Activated T-helper 2 cell treated with anti-CD3 and anti-CD28 coated beads, Interferon-gamma antibody, Interleukin-2, Interleukin-4, amounts not matched to agents 10 μg/mL and 5 μg/mL and 100 μg/mL, durations not matched to agents 14 hours and 24 hours and 36 hours (primary cell): ENCODE results near the gene TMEM38B. TPM values are rescaled to one million over a fixed set of nuclear protein-coding genes. Genes with fewer than 3 reads are reported as not detected.
"Not testable (repeated sequence)": the region's sequence is repeated elsewhere in the genome, so short reads cannot be mapped to it uniquely, and the experiment has no call there.

Experiments
- DNase-seq: peaks from one replicate; pipeline ENCODE4 v3.0.0; 2021; ENCODE audit warnings: low spot score
- H3K27ac Mint-ChIP-seq: one replicate; pipeline ENCODE4 v1.8.0; 2021; ENCODE audit warnings: mixed read lengths
- H3K27me3 Mint-ChIP-seq: one replicate; pipeline ENCODE4 v1.8.0; 2021; ENCODE audit warnings: low read depth, mixed read lengths
- H3K36me3 Mint-ChIP-seq: one replicate; pipeline ENCODE4 v1.8.0; 2021; ENCODE audit warnings: low read depth, mixed read lengths
- H3K4me1 Mint-ChIP-seq: one replicate; pipeline ENCODE4 v1.8.0; 2021; ENCODE audit warnings: low read depth, mixed read lengths
- H3K4me3 Mint-ChIP-seq: one replicate; pipeline ENCODE4 v1.8.0; 2021; ENCODE audit warnings: low read depth, mild to moderate bottlenecking, moderate library complexity, mixed read lengths
- H3K9me3 Mint-ChIP-seq: one replicate; pipeline ENCODE4 v1.8.0; 2021; ENCODE audit warnings: mixed read lengths
- intact Hi-C: fragments of 100-400 bp; cut with micrococcal nuclease; formaldehyde crosslinking; loops from one replicate; pipeline ENCODE4 v1.15.1; 2023
- total RNA-seq: library from RNA; stranded (reverse); gene quantifications from 2 replicates; pipeline ENCODE4 v1.2.3, GENCODE V29; 2022

The TMEM38B gene
- total RNA-seq, 1 donor from 2014 or later: 13.1 TPM

GRCh38 chr9:105711867-105712266 lies 17.5 kb downstream of the TMEM38B start:
- DNase-seq: no peak

GRCh38 chr9:105712297-105712696 lies 18.0 kb downstream of the TMEM38B start:
- no peaks in the 10 kb centered on the region for H3K9me3 Mint-ChIP-seq
- H3K4me1 Mint-ChIP-seq: peaks cover 8% of the 10 kb centered on the region
- intact Hi-C loops: no loop called here
- H3K27me3 Mint-ChIP-seq: no peaks in the 10 kb centered on the region
- no peak overlapping the region for H3K27ac Mint-ChIP-seq
- no peaks in the 10 kb centered on the region for H3K36me3 Mint-ChIP-seq
- H3K4me3 Mint-ChIP-seq: no peak overlapping the region
- DNase-seq: no peak

More at GRCh38 chr9:105711867-105712266, 17.5 kb downstream of the TMEM38B start:
- H3K9me3 Mint-ChIP-seq: no peaks in the 10 kb centered on the region
- H3K27me3 Mint-ChIP-seq: no peaks in the 10 kb centered on the region
- H3K4me3 Mint-ChIP-seq: no peak overlapping the region
- peaks cover 8% of the 10 kb centered on the region for H3K4me1 Mint-ChIP-seq
- no peak overlapping the region for H3K27ac Mint-ChIP-seq
- intact Hi-C loops: no loop called here
- H3K36me3 Mint-ChIP-seq: no peaks in the 10 kb centered on the region

- Mint-ChIP-seq H3K36me3 (no peaks in the 10 kb centered on the region), H3K4me1 (peaks cover 8% of the 10 kb centered on the region), H3K27ac (no peak overlapping the region), H3K27me3 (no peaks in the 10 kb centered on the region), H3K9me3 (no peaks in the 10 kb centered on the region), H3K4me3 (no peak overlapping the region)
- intact Hi-C loops: no loop called here
- DNase-seq: no peak
Measured at GRCh38 chr9:105712773-105713172, 18.4 kb downstream of the TMEM38B start.

GRCh38 chr9:105713260-105714019 lies 19.1 kb downstream of the TMEM38B start:
- intact Hi-C loops: no loop called here
- no peak overlapping the region for H3K4me3 Mint-ChIP-seq
- no peaks in the 10 kb centered on the region for H3K36me3 Mint-ChIP-seq
- DNase-seq: no peak
- peaks cover 3% of the 10 kb centered on the region for H3K4me1 Mint-ChIP-seq
- no peaks in the 10 kb centered on the region for H3K27me3 Mint-ChIP-seq
- no peak overlapping the region for H3K27ac Mint-ChIP-seq
- H3K9me3 Mint-ChIP-seq: no peaks in the 10 kb centered on the region

GRCh38 chr9:105714020-105714331 lies 19.6 kb downstream of the TMEM38B start:
- Mint-ChIP-seq H3K9me3 (no peaks in the 10 kb centered on the region), H3K36me3 (no peaks in the 10 kb centered on the region), H3K4me3 (no peak overlapping the region), H3K27me3 (no peaks in the 10 kb centered on the region), H3K4me1 (no peaks in the 10 kb centered on the region), H3K27ac (no peak overlapping the region)
- intact Hi-C loops: no loop called here
- no peak for DNase-seq

GRCh38 chr9:105716146-105716545 lies 21.8 kb downstream of the TMEM38B start:
- no peaks in the 10 kb centered on the region for H3K9me3 Mint-ChIP-seq
- intact Hi-C loops: loop anchor here (5.0 kb wide), 1 partner anchor 289 kb away; no protein-coding TSS in a partner anchor
- no peak overlapping the region for H3K4me3 Mint-ChIP-seq
- H3K27ac Mint-ChIP-seq: no peak overlapping the region
- H3K36me3 Mint-ChIP-seq: no peaks in the 10 kb centered on the region
- H3K4me1 Mint-ChIP-seq: no peaks in the 10 kb centered on the region
- no peaks in the 10 kb centered on the region for H3K27me3 Mint-ChIP-seq
- no peak for DNase-seq

- Mint-ChIP-seq H3K4me3 (no peak overlapping the region), H3K36me3 (no peaks in the 10 kb centered on the region), H3K27ac (no peak overlapping the region), H3K4me1 (no peaks in the 10 kb centered on the region), H3K9me3 (no peaks in the 10 kb centered on the region), H3K27me3 (no peaks in the 10 kb centered on the region)
- intact Hi-C loops: no loop called here
- DNase-seq: no peak
Measured at GRCh38 chr9:105722099-105722498, 27.8 kb downstream of the TMEM38B start.

- Mint-ChIP-seq H3K4me3 (no peak overlapping the region), H3K27ac (no peak overlapping the region), H3K36me3 (no peaks in the 10 kb centered on the region), H3K4me1 (no peaks in the 10 kb centered on the region), H3K9me3 (no peaks in the 10 kb centered on the region), H3K27me3 (no peaks in the 10 kb centered on the region)
- intact Hi-C loops: no loop called here
- no peak for DNase-seq
Measured at GRCh38 chr9:105725370-105725769, 31.0 kb downstream of the TMEM38B start.

- intact Hi-C loops, H3K36me3 Mint-ChIP-seq, H3K27me3 Mint-ChIP-seq, H3K27ac Mint-ChIP-seq, H3K4me1 Mint-ChIP-seq, H3K4me3 Mint-ChIP-seq, DNase-seq: not testable (repeated sequence)
- peaks cover 13% of the 10 kb centered on the region for H3K9me3 Mint-ChIP-seq
Measured at GRCh38 chr9:105728230-105728629, 33.9 kb downstream of the TMEM38B start.

GRCh38 chr9:105731420-105731819 lies 37.1 kb downstream of the TMEM38B start:
- H3K27me3 Mint-ChIP-seq, H3K27ac Mint-ChIP-seq, H3K4me3 Mint-ChIP-seq, intact Hi-C loops, H3K4me1 Mint-ChIP-seq, DNase-seq: not testable (repeated sequence)
- H3K36me3 Mint-ChIP-seq: peaks cover 24% of the 10 kb centered on the region
- H3K9me3 Mint-ChIP-seq: peaks cover 43% of the 10 kb centered on the region

- intact Hi-C loops: no loop called here
- no peaks in the 10 kb centered on the region for H3K27me3 Mint-ChIP-seq
- no peaks in the 10 kb centered on the region for H3K4me1 Mint-ChIP-seq
- H3K27ac Mint-ChIP-seq: no peak overlapping the region
- peaks cover 27% of the 10 kb centered on the region for H3K36me3 Mint-ChIP-seq
- H3K9me3 Mint-ChIP-seq: peaks cover 46% of the 10 kb centered on the region
- DNase-seq: no peak
- H3K4me3 Mint-ChIP-seq: no peak overlapping the region
Measured at GRCh38 chr9:105735366-105735765, 41.0 kb downstream of the TMEM38B start.

GRCh38 chr9:105737205-105737604 lies 42.9 kb downstream of the TMEM38B start:
- peaks cover 42% of the 10 kb centered on the region for H3K9me3 Mint-ChIP-seq
- peaks cover 27% of the 10 kb centered on the region for H3K36me3 Mint-ChIP-seq
- H3K27me3 Mint-ChIP-seq: no peaks in the 10 kb centered on the region
- no peaks in the 10 kb centered on the region for H3K4me1 Mint-ChIP-seq
- intact Hi-C loops: no loop called here
- DNase-seq: no peak
- H3K4me3 Mint-ChIP-seq: no peak overlapping the region
- H3K27ac Mint-ChIP-seq: no peak overlapping the region

GRCh38 chr9:105742088-105742487 lies 47.7 kb downstream of the TMEM38B start:
- H3K4me1 Mint-ChIP-seq: no peaks in the 10 kb centered on the region
- intact Hi-C loops: no loop called here

GRCh38 chr9:105747325-105747724 lies 53.0 kb downstream of the TMEM38B start:
- DNase-seq, H3K27ac Mint-ChIP-seq, intact Hi-C loops, H3K27me3 Mint-ChIP-seq, H3K4me1 Mint-ChIP-seq, H3K4me3 Mint-ChIP-seq: not testable (repeated sequence)
- peaks cover 19% of the 10 kb centered on the region for H3K9me3 Mint-ChIP-seq
- H3K36me3 Mint-ChIP-seq: peaks cover 21% of the 10 kb centered on the region

More at GRCh38 chr9:105742088-105742487, 47.7 kb downstream of the TMEM38B start:
- Mint-ChIP-seq H3K4me3 (no peak overlapping the region), H3K27ac (no peak overlapping the region), H3K27me3 (no peaks in the 10 kb centered on the region), H3K9me3 (no peaks in the 10 kb centered on the region), H3K36me3 (no peaks in the 10 kb centered on the region)
- DNase-seq: no peak
